ENCODE results near the gene LRRC4.

DNA sequence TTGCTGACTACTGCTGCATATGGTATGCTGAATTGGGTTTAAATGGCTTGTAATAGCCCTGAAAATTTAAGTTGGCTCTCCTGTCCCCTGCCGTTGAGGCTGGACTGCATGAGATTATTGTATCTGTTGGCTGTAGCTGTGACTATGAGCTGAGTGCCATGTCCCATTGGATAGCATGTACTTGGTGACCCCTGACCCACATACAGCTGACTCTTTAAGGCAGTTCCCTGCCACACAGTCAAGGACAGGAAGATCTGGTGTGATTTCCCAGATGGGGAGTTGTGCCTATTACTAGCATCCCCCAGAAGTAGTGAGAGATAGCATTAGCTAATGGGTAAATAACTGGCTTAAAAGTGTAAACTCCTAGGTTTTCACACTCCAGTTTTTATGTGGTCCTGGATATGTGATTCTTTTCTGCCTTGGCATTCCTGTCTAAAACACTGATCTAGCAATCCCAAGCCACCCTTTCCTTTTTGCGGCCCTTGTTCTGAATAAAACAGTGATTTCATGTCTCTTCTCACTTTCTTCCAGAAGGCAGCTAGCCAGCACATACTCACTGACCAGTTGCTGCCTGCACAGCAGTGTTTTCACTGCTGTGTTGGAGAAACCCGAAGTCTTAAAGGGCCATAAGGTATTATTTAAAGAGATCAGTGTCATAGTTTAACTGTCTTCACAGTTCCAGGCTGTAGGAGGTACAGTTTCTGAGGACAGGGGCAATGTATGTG, 35.9 kb downstream of the LRRC4 start:
- no peak for TF ChIP-seq CTCF (conservative IDR thresholded peaks at IDR 0.05 in 1 of 2, IDR thresholded peaks at IDR 0.05 in 1 of 2; ENCODE audit: extremely low read depth in 1 of 2, insufficient read depth in 1 of 2, low read depth in 1 of 2, low read length in 2 of 2)
- TF ChIP-seq EZH2 (IDR thresholded peaks at IDR 0.05; ENCODE audit: borderline replicate concordance, low read length), result no peak

Data from mammary epithelial cell (primary cell).